Endothelial cell of coronary artery (primary cell): ENCODE data around the gene ID1. TPM values are rescaled to one million over a fixed set of nuclear protein-coding genes. Genes with fewer than 3 reads are reported as not detected.

Experiments used
- total RNA-seq: library from RNA; depleted of rRNA; stranded (reverse); fragments of >200 nt; gene quantifications from 2 replicates; pipeline ENCODE4 v1.2.3, GENCODE V29; 2014

The ID1 gene, protein sequence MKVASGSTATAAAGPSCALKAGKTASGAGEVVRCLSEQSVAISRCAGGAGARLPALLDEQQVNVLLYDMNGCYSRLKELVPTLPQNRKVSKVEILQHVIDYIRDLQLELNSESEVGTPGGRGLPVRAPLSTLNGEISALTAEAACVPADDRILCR
- total RNA-seq, result 223 and 245 TPM in 2 replicates

DNA sequence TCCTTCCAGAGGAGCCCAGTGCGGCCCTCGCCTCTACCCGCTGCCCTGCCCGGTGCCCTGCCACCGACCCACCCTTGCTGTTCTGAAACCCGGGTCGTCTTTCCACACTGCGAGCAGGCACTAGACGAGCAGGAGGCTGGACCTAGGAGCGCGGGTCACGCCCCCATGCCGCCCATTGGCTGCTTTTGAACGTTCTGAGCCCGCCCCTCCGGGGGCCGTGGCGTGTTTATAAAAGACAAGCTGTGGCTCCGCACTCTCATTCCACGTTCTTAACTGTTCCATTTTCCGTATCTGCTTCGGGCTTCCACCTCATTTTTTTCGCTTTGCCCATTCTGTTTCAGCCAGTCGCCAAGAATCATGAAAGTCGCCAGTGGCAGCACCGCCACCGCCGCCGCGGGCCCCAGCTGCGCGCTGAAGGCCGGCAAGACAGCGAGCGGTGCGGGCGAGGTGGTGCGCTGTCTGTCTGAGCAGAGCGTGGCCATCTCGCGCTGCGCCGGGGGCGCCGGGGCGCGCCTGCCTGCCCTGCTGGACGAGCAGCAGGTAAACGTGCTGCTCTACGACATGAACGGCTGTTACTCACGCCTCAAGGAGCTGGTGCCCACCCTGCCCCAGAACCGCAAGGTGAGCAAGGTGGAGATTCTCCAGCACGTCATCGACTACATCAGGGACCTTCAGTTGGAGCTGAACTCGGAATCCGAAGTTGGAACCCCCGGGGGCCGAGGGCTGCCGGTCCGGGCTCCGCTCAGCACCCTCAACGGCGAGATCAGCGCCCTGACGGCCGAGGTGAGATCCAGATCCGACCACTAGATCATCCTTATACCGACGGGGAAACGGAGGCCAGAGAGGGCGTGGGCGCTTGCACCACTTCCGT lies at the start of gene ID1:
Gene ID1, plus strand, starts transcription at position 259 of the 871 bp plus-strand sequence. Its CDS starts 99 bp downstream, at position 358.

DNA sequence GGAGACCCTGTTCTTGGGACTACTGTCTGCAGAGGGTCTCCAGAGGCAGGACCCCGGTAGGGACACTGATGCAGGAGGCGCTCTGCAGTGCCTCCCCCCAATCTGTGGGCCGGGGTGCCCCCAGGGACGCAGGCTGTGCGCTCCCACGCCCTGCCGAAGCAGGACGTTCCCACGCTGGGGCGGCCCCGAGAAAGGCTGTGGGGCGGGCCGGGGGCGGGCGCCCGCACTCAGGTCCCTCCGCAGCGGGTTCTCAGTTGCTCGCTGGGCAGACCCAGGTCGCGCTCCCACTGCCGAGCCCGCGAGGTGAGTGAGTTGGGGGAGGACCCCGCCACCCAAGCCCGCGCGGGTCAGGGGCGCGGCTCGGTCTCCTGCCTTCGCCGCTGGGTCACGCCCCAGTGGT lies 32.6 kb downstream of the ID1 start, which contains the start of gene COX4I2:
Gene COX4I2, plus strand, starts transcription at position 253 of the 400 bp plus-strand sequence. CDS start 1,106 bp downstream, outside the sequence.

Other genes with a start within 250 kb of the ID1 start
- gene DEFB118, start 236.7 kb upstream of the ID1 start, total RNA-seq, result not detected in 2 replicates
- not detected in 2 replicates for gene DEFB119, start 214.7 kb upstream of the ID1 start, total RNA-seq
- not detected in 2 replicates for gene DEFB121, start 199.1 kb upstream of the ID1 start, total RNA-seq
- gene DEFB123, start 164.7 kb upstream of the ID1 start, total RNA-seq, result not detected in 2 replicates
- gene DEFB124, start 130.2 kb upstream of the ID1 start, total RNA-seq, result not detected in 2 replicates
- 0.09 and 0.18 TPM in 2 replicates for gene REM1, start 130.0 kb upstream of the ID1 start, total RNA-seq
- 46.3 and 61.7 TPM in 2 replicates for gene HM13, start 90.8 kb upstream of the ID1 start, total RNA-seq
- gene COX4I2, start 32.6 kb downstream of the ID1 start, total RNA-seq, result not detected in 2 replicates
- gene BCL2L1, start 117.6 kb downstream of the ID1 start, total RNA-seq, result 63.2 and 78.0 TPM in 2 replicates
- gene TPX2, start 134.0 kb downstream of the ID1 start, total RNA-seq, result 19.3 and 43.8 TPM in 2 replicates
- gene MYLK2, start 214.1 kb downstream of the ID1 start, total RNA-seq, result 0.36 and 1.1 TPM in 2 replicates
- gene FOXS1, start 240.3 kb downstream of the ID1 start, total RNA-seq, result 0.09 and 2.8 TPM in 2 replicates